GM23338 (cell line): ENCODE measurements around the gene LRP1B. TPM values are rescaled to one million over a fixed set of nuclear protein-coding genes. Genes with fewer than 3 reads are reported as not detected.

Source experiments
- ATAC-seq: fragments of 200-7000 bp; cut with Tn5 transposase; 3 replicates; pipeline ENCODE4 v1.9.1; 2020
- DNase-seq: peaks from one replicate; pipeline ENCODE4 v3.0.0-alpha.2; 2015; ENCODE audit warnings: low spot score
- H2AFZ ChIP-seq: fragments of 200-600 bp; sonication (generic); 2 replicates; pipeline ENCODE4 v1.8.0; 2016; ENCODE audit warnings: antibody characterized with exemption, mild to moderate bottlenecking, moderate library complexity
- H3F3A ChIP-seq: fragments of 200-600 bp; sonication (generic); replicated peaks from 2 replicates; pipeline ENCODE4 v1.8.0; 2017; ENCODE audit warnings: antibody characterized with exemption, mixed run types, low read depth
- H3K27ac ChIP-seq: fragments of 200-600 bp; sonication (generic); 2 replicates; pipeline ENCODE4 v1.6.1; 2016; ENCODE audit warnings: low read depth
- H3K27me3 ChIP-seq: fragments of 200-600 bp; sonication (generic); 2 replicates; pipeline ENCODE4 v1.8.0; 2016; ENCODE audit warnings: mild to moderate bottlenecking, mixed run types, moderate library complexity; ENCODE audit not compliant: insufficient read depth
- H3K36me3 ChIP-seq: fragments of 200-600 bp; sonication (generic); 2 replicates; pipeline ENCODE4 v1.8.0; 2016; ENCODE audit warnings: mild to moderate bottlenecking; ENCODE audit not compliant: insufficient read depth
- H3K4me1 ChIP-seq: fragments of 200-600 bp; sonication (generic); 2 replicates; pipeline ENCODE4 v1.8.0; 2016; ENCODE audit warnings: mild to moderate bottlenecking, moderate library complexity; ENCODE audit not compliant: insufficient read depth
- H3K4me2 ChIP-seq: fragments of 200-600 bp; sonication (generic); 2 replicates; pipeline ENCODE4 v1.7.1; 2017; ENCODE audit warnings: mixed run types
- H3K4me3 ChIP-seq: fragments of 200-600 bp; sonication (generic); 2 replicates; pipeline ENCODE4 v1.6.1; 2016; ENCODE audit warnings: mixed run types
- H3K79me2 ChIP-seq: fragments of 200-600 bp; sonication (generic); replicated peaks from 2 replicates; pipeline ENCODE4 v1.8.0; 2017; ENCODE audit warnings: mild to moderate bottlenecking; ENCODE audit not compliant: insufficient read depth
- H3K9me2 ChIP-seq: fragments of 200-600 bp; sonication (generic); 2 replicates; pipeline ENCODE4 v1.8.0; 2017; ENCODE audit not compliant: insufficient read depth
- H4K20me1 ChIP-seq: fragments of 200-600 bp; sonication (generic); replicated peaks from 2 replicates; pipeline ENCODE4 v1.8.0; 2017; ENCODE audit warnings: mild to moderate bottlenecking; ENCODE audit not compliant: insufficient read depth
- H3K27ac Mint-ChIP-seq: 2 replicates; pipeline ENCODE4 v1.8.0; 2020; ENCODE audit warnings: inconsistent platforms, mild to moderate bottlenecking, moderate library complexity, mixed read lengths
- H3K27me3 Mint-ChIP-seq: 3 replicates; pipeline ENCODE4 v1.8.0; 2022; ENCODE audit warnings: low read depth, mild to moderate bottlenecking, moderate library complexity, mixed read lengths, inconsistent platforms; ENCODE audit not compliant: insufficient read depth, poor library complexity
- H3K36me3 Mint-ChIP-seq: 3 replicates; pipeline ENCODE4 v1.8.0; 2021; ENCODE audit warnings: low read depth, mild to moderate bottlenecking, inconsistent platforms, moderate library complexity, mixed read lengths
- H3K4me1 Mint-ChIP-seq: 3 replicates; pipeline ENCODE4 v1.8.0; 2020; ENCODE audit warnings: mild to moderate bottlenecking, inconsistent platforms, mixed read lengths
- H3K4me3 Mint-ChIP-seq: 3 replicates; pipeline ENCODE4 v1.8.0; 2021; ENCODE audit warnings: moderate library complexity, mild to moderate bottlenecking, inconsistent platforms, mixed read lengths
- H3K9me3 Mint-ChIP-seq: 3 replicates; pipeline ENCODE4 v1.8.0; 2020; ENCODE audit warnings: moderate library complexity, mild to moderate bottlenecking, inconsistent platforms, mixed read lengths
- EZH2 ChIP-seq: fragments of 200-600 bp; sonication (generic); IDR thresholded peaks from one replicate; pipeline ENCODE4 v1.8.0; 2017; ENCODE audit warnings: antibody characterized with exemption, mild to moderate bottlenecking, low read depth; ENCODE audit not compliant: unreplicated experiment
- polyA plus RNA-seq: library from polyadenylated mRNA; unstranded; fragments of >200 nt; fragmentation: Nextera tagmentation; extraction: Ambion mirVana; gene quantifications from 2 replicates; pipeline ENCODE4 v1.2.1, GENCODE V29; 2016
- total RNA-seq: library from RNA; depleted of rRNA; stranded (reverse); fragments of >200 nt; shearing (Covaris generic); gene quantifications from 2 replicates; pipeline ENCODE4 v1.2.3, GENCODE V29; 2014
- TF ChIP-seq, protein P1 (sequence below): IDR thresholded peaks from 2 replicates; pipeline ENCODE4 v1.6.1; 2016; ENCODE audit warnings: antibody characterized with exemption
- TF ChIP-seq, protein P2 (sequence below): IDR thresholded peaks from one replicate; pipeline ENCODE4 v1.6.1; 2018; ENCODE audit warnings: antibody characterized with exemption; ENCODE audit not compliant: unreplicated experiment
- TF ChIP-seq, protein P3 (sequence below): fragments of 250-450 bp; sonication (Bioruptor Pico); IDR thresholded peaks from 2 replicates; pipeline ENCODE4 v1.5.0; 2020; ENCODE audit warnings: mild to moderate bottlenecking, moderate library complexity
- TF ChIP-seq, protein P4 (sequence below), 2 experiments: fragments of 200-600 bp in 1 of 2; sonication (generic) in 1 of 2; conservative IDR thresholded peaks; 2 replicates each; pipeline versions ENCODE4 v1.5.1 to v1.6.1; 2016 to 2017; ENCODE audit warnings: antibody characterized with exemption in 2 of 2, low read depth in 2 of 2, mild to moderate bottlenecking in 2 of 2, moderate library complexity in 1 of 2

The LRP1B gene
- total and polyA plus RNA-seq, 2 experiments from 2014 or later: 0.15 to 0.97 TPM

DNA sequence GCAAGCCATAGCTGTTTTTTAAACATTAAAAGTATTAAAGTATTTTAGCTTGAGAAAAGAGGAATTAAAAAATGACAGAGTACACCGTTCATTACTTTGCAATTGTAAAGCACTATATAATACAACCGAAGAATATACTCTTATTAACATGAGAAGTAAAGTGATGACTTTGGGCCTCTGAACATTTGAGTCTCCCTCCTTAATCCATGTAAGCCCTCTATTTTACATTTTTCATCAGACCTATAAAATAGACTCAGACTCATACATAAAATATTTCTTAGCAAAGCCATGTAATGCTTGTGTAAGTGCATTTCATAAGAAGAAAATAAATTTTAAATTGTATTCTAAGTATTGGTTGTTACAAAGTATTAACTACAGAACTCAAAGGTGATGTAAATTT, 198.6 kb downstream of the LRP1B start:
- TF ChIP-seq, protein P1, sequence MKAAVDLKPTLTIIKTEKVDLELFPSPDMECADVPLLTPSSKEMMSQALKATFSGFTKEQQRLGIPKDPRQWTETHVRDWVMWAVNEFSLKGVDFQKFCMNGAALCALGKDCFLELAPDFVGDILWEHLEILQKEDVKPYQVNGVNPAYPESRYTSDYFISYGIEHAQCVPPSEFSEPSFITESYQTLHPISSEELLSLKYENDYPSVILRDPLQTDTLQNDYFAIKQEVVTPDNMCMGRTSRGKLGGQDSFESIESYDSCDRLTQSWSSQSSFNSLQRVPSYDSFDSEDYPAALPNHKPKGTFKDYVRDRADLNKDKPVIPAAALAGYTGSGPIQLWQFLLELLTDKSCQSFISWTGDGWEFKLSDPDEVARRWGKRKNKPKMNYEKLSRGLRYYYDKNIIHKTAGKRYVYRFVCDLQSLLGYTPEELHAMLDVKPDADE: no peak
- Histone ChIP-seq H3K27me3 (no peaks in the 10 kb centered on the region), H3K27ac (no peak overlapping the region), H3K4me2 (no peak overlapping the region), H3K79me2 (no peaks in the 10 kb centered on the region), H3K36me3 (no peaks in the 10 kb centered on the region), H3K9me2 (no peaks in the 10 kb centered on the region), H3F3A (no peaks in the 10 kb centered on the region), H2AFZ (no peak overlapping the region), H4K20me1 (no peaks in the 10 kb centered on the region), H3K4me1 (peaks cover 4% of the 10 kb centered on the region; the same call in 1 of the 2 replicates), H3K4me3 (no peak overlapping the region)
- ATAC-seq: no peak
- Mint-ChIP-seq H3K4me3 (no peak overlapping the region), H3K4me1 (peaks cover 4% of the 10 kb centered on the region; the same call in 2 of the 3 replicates), H3K9me3 (no peaks in the 10 kb centered on the region), H3K27ac (no peak overlapping the region), H3K36me3 (no peaks in the 10 kb centered on the region; the same call in 2 of the 3 replicates), H3K27me3 (no peaks in the 10 kb centered on the region)
- DNase-seq: no peak

DNA sequence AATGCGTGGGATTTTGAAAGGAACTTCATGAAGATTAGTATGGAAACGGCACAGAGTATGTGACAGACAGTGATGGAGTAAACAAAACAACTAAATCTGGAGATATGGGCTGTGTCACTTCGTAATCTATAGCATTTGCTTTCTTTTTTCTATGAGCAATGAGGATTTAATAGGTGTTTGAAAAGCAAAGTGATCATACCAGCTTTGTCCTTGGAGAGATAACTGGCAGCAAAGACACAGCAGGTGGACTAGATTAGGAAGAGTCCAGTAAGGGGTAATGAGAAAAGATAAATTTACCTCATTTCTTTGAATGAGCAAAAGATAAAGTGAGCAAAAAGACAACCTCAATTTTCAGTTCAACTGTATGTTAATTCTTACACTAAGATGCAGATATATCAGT, 199.0 kb downstream of the LRP1B start:
- H3K27ac Mint-ChIP-seq: no peak overlapping the region
- Histone ChIP-seq H3K36me3 (no peaks in the 10 kb centered on the region), H3K27ac (no peak overlapping the region), H3F3A (no peaks in the 10 kb centered on the region), H3K9me2 (no peaks in the 10 kb centered on the region), H3K27me3 (no peaks in the 10 kb centered on the region), H4K20me1 (no peaks in the 10 kb centered on the region), H3K4me2 (no peak overlapping the region), H3K4me3 (no peak overlapping the region), H2AFZ (no peak overlapping the region), H3K79me2 (no peaks in the 10 kb centered on the region), H3K4me1 (peaks cover 4% of the 10 kb centered on the region; the same call in 1 of the 2 replicates)
- DNase-seq (no peak), ATAC-seq (no peak)
- H3K36me3 Mint-ChIP-seq: no peaks in the 10 kb centered on the region; the same call in 2 of the 3 replicates
- no peaks in the 10 kb centered on the region for H3K27me3 Mint-ChIP-seq
- peaks cover 4% of the 10 kb centered on the region; the same call in 2 of the 3 replicates for H3K4me1 Mint-ChIP-seq
- H3K9me3 Mint-ChIP-seq: no peaks in the 10 kb centered on the region
- H3K4me3 Mint-ChIP-seq: no peak overlapping the region
- no peak for TF ChIP-seq EZH2
- TF ChIP-seq, protein P2, sequence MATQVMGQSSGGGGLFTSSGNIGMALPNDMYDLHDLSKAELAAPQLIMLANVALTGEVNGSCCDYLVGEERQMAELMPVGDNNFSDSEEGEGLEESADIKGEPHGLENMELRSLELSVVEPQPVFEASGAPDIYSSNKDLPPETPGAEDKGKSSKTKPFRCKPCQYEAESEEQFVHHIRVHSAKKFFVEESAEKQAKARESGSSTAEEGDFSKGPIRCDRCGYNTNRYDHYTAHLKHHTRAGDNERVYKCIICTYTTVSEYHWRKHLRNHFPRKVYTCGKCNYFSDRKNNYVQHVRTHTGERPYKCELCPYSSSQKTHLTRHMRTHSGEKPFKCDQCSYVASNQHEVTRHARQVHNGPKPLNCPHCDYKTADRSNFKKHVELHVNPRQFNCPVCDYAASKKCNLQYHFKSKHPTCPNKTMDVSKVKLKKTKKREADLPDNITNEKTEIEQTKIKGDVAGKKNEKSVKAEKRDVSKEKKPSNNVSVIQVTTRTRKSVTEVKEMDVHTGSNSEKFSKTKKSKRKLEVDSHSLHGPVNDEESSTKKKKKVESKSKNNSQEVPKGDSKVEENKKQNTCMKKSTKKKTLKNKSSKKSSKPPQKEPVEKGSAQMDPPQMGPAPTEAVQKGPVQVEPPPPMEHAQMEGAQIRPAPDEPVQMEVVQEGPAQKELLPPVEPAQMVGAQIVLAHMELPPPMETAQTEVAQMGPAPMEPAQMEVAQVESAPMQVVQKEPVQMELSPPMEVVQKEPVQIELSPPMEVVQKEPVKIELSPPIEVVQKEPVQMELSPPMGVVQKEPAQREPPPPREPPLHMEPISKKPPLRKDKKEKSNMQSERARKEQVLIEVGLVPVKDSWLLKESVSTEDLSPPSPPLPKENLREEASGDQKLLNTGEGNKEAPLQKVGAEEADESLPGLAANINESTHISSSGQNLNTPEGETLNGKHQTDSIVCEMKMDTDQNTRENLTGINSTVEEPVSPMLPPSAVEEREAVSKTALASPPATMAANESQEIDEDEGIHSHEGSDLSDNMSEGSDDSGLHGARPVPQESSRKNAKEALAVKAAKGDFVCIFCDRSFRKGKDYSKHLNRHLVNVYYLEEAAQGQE: no peak
- TF ChIP-seq, protein P3, sequence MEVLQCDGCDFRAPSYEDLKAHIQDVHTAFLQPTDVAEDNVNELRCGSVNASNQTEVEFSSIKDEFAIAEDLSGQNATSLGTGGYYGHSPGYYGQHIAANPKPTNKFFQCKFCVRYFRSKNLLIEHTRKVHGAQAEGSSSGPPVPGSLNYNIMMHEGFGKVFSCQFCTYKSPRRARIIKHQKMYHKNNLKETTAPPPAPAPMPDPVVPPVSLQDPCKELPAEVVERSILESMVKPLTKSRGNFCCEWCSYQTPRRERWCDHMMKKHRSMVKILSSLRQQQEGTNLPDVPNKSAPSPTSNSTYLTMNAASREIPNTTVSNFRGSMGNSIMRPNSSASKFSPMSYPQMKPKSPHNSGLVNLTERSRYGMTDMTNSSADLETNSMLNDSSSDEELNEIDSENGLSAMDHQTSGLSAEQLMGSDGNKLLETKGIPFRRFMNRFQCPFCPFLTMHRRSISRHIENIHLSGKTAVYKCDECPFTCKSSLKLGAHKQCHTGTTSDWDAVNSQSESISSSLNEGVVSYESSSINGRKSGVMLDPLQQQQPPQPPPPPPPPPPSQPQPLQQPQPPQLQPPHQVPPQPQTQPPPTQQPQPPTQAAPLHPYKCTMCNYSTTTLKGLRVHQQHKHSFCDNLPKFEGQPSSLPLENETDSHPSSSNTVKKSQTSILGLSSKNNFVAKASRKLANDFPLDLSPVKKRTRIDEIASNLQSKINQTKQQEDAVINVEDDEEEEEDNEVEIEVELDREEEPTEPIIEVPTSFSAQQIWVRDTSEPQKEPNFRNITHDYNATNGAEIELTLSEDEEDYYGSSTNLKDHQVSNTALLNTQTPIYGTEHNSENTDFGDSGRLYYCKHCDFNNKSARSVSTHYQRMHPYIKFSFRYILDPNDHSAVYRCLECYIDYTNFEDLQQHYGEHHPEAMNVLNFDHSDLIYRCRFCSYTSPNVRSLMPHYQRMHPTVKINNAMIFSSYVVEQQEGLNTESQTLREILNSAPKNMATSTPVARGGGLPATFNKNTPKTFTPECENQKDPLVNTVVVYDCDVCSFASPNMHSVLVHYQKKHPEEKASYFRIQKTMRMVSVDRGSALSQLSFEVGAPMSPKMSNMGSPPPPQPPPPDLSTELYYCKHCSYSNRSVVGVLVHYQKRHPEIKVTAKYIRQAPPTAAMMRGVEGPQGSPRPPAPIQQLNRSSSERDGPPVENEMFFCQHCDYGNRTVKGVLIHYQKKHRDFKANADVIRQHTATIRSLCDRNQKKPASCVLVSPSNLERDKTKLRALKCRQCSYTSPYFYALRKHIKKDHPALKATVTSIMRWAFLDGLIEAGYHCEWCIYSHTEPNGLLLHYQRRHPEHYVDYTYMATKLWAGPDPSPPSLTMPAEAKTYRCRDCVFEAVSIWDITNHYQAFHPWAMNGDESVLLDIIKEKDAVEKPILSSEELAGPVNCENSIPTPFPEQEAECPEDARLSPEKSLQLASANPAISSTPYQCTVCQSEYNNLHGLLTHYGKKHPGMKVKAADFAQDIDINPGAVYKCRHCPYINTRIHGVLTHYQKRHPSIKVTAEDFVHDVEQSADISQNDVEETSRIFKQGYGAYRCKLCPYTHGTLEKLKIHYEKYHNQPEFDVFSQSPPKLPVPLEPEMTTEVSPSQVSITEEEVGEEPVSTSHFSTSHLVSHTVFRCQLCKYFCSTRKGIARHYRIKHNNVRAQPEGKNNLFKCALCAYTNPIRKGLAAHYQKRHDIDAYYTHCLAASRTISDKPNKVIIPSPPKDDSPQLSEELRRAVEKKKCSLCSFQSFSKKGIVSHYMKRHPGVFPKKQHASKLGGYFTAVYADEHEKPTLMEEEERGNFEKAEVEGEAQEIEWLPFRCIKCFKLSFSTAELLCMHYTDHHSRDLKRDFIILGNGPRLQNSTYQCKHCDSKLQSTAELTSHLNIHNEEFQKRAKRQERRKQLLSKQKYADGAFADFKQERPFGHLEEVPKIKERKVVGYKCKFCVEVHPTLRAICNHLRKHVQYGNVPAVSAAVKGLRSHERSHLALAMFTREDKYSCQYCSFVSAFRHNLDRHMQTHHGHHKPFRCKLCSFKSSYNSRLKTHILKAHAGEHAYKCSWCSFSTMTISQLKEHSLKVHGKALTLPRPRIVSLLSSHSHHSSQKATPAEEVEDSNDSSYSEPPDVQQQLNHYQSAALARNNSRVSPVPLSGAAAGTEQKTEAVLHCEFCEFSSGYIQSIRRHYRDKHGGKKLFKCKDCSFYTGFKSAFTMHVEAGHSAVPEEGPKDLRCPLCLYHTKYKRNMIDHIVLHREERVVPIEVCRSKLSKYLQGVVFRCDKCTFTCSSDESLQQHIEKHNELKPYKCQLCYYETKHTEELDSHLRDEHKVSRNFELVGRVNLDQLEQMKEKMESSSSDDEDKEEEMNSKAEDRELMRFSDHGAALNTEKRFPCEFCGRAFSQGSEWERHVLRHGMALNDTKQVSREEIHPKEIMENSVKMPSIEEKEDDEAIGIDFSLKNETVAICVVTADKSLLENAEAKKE (CRISPR knock-in tag): no peak
- TF ChIP-seq, protein P1: no peak
- TF ChIP-seq, protein P4, sequence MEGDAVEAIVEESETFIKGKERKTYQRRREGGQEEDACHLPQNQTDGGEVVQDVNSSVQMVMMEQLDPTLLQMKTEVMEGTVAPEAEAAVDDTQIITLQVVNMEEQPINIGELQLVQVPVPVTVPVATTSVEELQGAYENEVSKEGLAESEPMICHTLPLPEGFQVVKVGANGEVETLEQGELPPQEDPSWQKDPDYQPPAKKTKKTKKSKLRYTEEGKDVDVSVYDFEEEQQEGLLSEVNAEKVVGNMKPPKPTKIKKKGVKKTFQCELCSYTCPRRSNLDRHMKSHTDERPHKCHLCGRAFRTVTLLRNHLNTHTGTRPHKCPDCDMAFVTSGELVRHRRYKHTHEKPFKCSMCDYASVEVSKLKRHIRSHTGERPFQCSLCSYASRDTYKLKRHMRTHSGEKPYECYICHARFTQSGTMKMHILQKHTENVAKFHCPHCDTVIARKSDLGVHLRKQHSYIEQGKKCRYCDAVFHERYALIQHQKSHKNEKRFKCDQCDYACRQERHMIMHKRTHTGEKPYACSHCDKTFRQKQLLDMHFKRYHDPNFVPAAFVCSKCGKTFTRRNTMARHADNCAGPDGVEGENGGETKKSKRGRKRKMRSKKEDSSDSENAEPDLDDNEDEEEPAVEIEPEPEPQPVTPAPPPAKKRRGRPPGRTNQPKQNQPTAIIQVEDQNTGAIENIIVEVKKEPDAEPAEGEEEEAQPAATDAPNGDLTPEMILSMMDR (conservative IDR thresholded peaks at IDR 0.05; ENCODE audit: low read depth in 2 of 2): no peak
